HepG2 (cell line): ENCODE data around the gene EMILIN1. TPM values are rescaled to one million over a fixed set of nuclear protein-coding genes. Genes with fewer than 3 reads are reported as not detected.

Source experiments
- ATF2 ChIP-seq: sonication (generic); formaldehyde crosslinking; IDR thresholded peaks from 2 replicates; pipeline ENCODE4 v1.4.0; 2020; ENCODE audit warnings: missing genetic modification reagents
- DBP ChIP-seq: sonication (generic); formaldehyde crosslinking; IDR thresholded peaks from 2 replicates; pipeline ENCODE4 v1.4.0; 2020; ENCODE audit warnings: missing genetic modification reagents; ENCODE audit errors: not compliant biosample characterization
- ERF ChIP-seq: IDR thresholded peaks from 2 replicates; pipeline ENCODE4 v1.6.1; 2018; ENCODE audit warnings: missing biosample characterization, missing genetic modification reagents
- ETV5 ChIP-seq: IDR thresholded peaks from 2 replicates; pipeline ENCODE4 v1.6.1; 2018; ENCODE audit warnings: missing biosample characterization, missing genetic modification reagents, inconsistent platforms, borderline replicate concordance
- FOXC1 ChIP-seq: sonication (generic); formaldehyde crosslinking; IDR thresholded peaks from 2 replicates; pipeline ENCODE4 v1.8.0; 2022; ENCODE audit warnings: mild to moderate bottlenecking, missing genetic modification reagents, borderline replicate concordance
- FOXK1 ChIP-seq: sonication (generic); formaldehyde crosslinking; IDR thresholded peaks from 2 replicates; pipeline ENCODE4 v1.4.0; 2020; ENCODE audit warnings: low read depth, missing genetic modification reagents, borderline replicate concordance
- HOMEZ ChIP-seq: IDR thresholded peaks from 2 replicates; pipeline ENCODE4 v1.6.1; 2016; ENCODE audit warnings: low read depth
- IKZF4 ChIP-seq: sonication (generic); formaldehyde crosslinking; IDR thresholded peaks from 2 replicates; pipeline ENCODE4 v1.5.1; 2020; ENCODE audit warnings: borderline replicate concordance, mild to moderate bottlenecking, low read depth, missing genetic modification reagents; ENCODE audit errors: not compliant biosample characterization
- MATR3 ChIP-seq: sonication (generic); formaldehyde crosslinking; IDR thresholded peaks from 2 replicates; pipeline ENCODE4 v1.4.0; 2020; ENCODE audit warnings: missing genetic modification reagents
- MIXL1 ChIP-seq: IDR thresholded peaks from 2 replicates; pipeline ENCODE4 v1.6.1; 2016
- NR1H2 ChIP-seq: sonication (generic); formaldehyde crosslinking; IDR thresholded peaks from 2 replicates; pipeline ENCODE4 v1.8.1; 2022; ENCODE audit warnings: low read depth, missing genetic modification reagents, borderline replicate concordance
- PAXIP1 ChIP-seq: sonication (generic); formaldehyde crosslinking; conservative IDR thresholded peaks from 2 replicates; pipeline ENCODE4 v1.4.0; 2020; ENCODE audit warnings: mild to moderate bottlenecking, missing genetic modification reagents, moderate library complexity
- PTBP1 ChIP-seq: fragments of 200-400 bp; formaldehyde crosslinking; IDR thresholded peaks from 2 replicates; pipeline ENCODE4 v1.6.1; 2018; ENCODE audit warnings: low read length, low read depth; ENCODE audit not compliant: poor library complexity, severe bottlenecking
- REPIN1 ChIP-seq: sonication (generic); formaldehyde crosslinking; IDR thresholded peaks from 2 replicates; pipeline ENCODE4 v1.8.0; 2022; ENCODE audit warnings: missing genetic modification reagents, low read depth, mild to moderate bottlenecking, borderline replicate concordance
- ZMYM3 ChIP-seq: sonication (generic); formaldehyde crosslinking; IDR thresholded peaks from 2 replicates; pipeline ENCODE4 v1.5.1; 2020; ENCODE audit warnings: mild to moderate bottlenecking, missing genetic modification reagents
- ZNF296 ChIP-seq: sonication (generic); formaldehyde crosslinking; conservative IDR thresholded peaks from 2 replicates; pipeline ENCODE4 v1.5.0; 2020; ENCODE audit warnings: mild to moderate bottlenecking, missing genetic modification reagents
- ZNF3 ChIP-seq: IDR thresholded peaks from 2 replicates; pipeline ENCODE4 v1.7.0; 2017; ENCODE audit warnings: inconsistent platforms
- ZNF605 ChIP-seq: sonication (generic); formaldehyde crosslinking; IDR thresholded peaks from 2 replicates; pipeline ENCODE4 v1.8.0; 2022; ENCODE audit warnings: mild to moderate bottlenecking, missing genetic modification reagents
- ZNF782 ChIP-seq: sonication (generic); formaldehyde crosslinking; IDR thresholded peaks from 2 replicates; pipeline ENCODE4 v1.4.0; 2020; ENCODE audit warnings: missing genetic modification reagents, mild to moderate bottlenecking, borderline replicate concordance
- ZSCAN5A ChIP-seq: sonication (generic); formaldehyde crosslinking; IDR thresholded peaks from 2 replicates; pipeline ENCODE4 v1.8.0; 2022; ENCODE audit warnings: mild to moderate bottlenecking, missing genetic modification reagents, borderline replicate concordance
- polyA plus RNA-seq, 8 experiments: library from polyadenylated mRNA; depleted of rRNA in 3 of 8; stranded (reverse) in 7 of 8; unstranded in 1 of 8; fragments of >200 nt; fragmentation: Illumina TruSeq in 4 of 8; extraction: Trizol in 4 of 8; gene quantifications; 2 replicates each; pipeline versions ENCODE4 v1.2.1 to v1.2.3, GENCODE V29; 2011 to 2016; ENCODE audit warnings: low read depth in 4 of 8, missing spikeins in 1 of 8, mixed read lengths in 1 of 8; ENCODE audit not compliant: insufficient read depth in 1 of 8
- total RNA-seq, 5 experiments: library from RNA; depleted of rRNA; stranded (reverse); fragments of >200 nt; fragmentation: Illumina TruSeq; extraction: Trizol; gene quantifications; 2 replicates each; pipeline ENCODE4 v1.2.3, GENCODE V29; 2016; ENCODE audit warnings: low read depth in 1 of 5

Gene EMILIN1
- total and polyA plus RNA-seq, 2 of the 13 experiments (the other 11 are each of a cell fraction or from before 2014, with no cell fraction given): 8.1 to 9.7 TPM

- TF ChIP-seq DBP (CRISPR knock-in tag) (no peak), ZSCAN5A (CRISPR knock-in tag) (no peak; the same call in 1 of the 2 replicates), FOXK1 (peak; percentile 33), ETV5 (CRISPR knock-in tag) (peak; percentile 37; the same call in 1 of the 2 replicates), ZNF605 (CRISPR knock-in tag) (peak; percentile 10; the same call in 1 of the 2 replicates), NR1H2 (CRISPR knock-in tag) (peak; percentile 49; the same call in 1 of the 2 replicates), PTBP1 (peak; percentile 56), FOXC1 (CRISPR knock-in tag) (no peak), REPIN1 (CRISPR knock-in tag) (peak; percentile 77; the same call in 1 of the 2 replicates), ATF2 (no peak), ZNF296 (no peak), PAXIP1 (peak; percentile 15; the same call in 1 of the 2 replicates), ZNF782 (CRISPR knock-in tag) (no peak), MIXL1 (CRISPR knock-in tag) (peak; percentile 79; the same call in 1 of the 2 replicates), ZMYM3 (CRISPR knock-in tag) (peak; percentile 8; the same call in 1 of the 2 replicates), MATR3 (CRISPR knock-in tag) (no peak), HOMEZ (CRISPR knock-in tag) (no peak), ERF (CRISPR knock-in tag) (peak; percentile 1; the same call in 1 of the 2 replicates), IKZF4 (CRISPR knock-in tag) (no peak), ZNF3 (CRISPR knock-in tag) (no peak)
These were observed 28.0 kb upstream of the EMILIN1 start (continued) for GRCh38 chr2:27050281-27050995.
